GM13977 (cell line): ENCODE data around the gene CCDC32.

ENCODE experiments used
- DNase-seq: peaks from one replicate; pipeline ENCODE4 v3.0.0; 2012; ENCODE audit warnings: low spot score
- CTCF ChIP-seq: IDR thresholded peaks from 2 replicates; pipeline ENCODE4 v1.5.1; 2012; ENCODE audit warnings: mild to moderate bottlenecking, control low read depth; ENCODE audit not compliant: insufficient read depth; ENCODE audit errors: extremely low read depth, missing control alignments
- in situ Hi-C: fragments of 300-500 bp; cut with MboI; formaldehyde crosslinking; loops from one replicate; pipeline ENCODE4 v1.12.0; 2022; ENCODE audit warnings: low sequenced_read_pairs, low pct_unique_long_range_greater_than_20kb, mixed read lengths, inconsistent platforms; ENCODE audit not compliant: unreplicated experiment

The CCDC32 gene

GRCh38 chr15:40564591-40565332 lies at the start of gene CCDC32:
CCDC32 (minus strand) TSS chr15:40565042; CDS start chr15:40563015, 2,027 bp downstream.
- in situ Hi-C loops: no loop called here
- DNase-seq: peak; percentile 97
- TF ChIP-seq CTCF: no peak

- no peak for TF ChIP-seq CTCF
- in situ Hi-C loops: no loop called here
- no peak for DNase-seq
Measured at GRCh38 chr15:40613080-40613479, 48.2 kb upstream of the CCDC32 start.

- in situ Hi-C loops: no loop called here
- no peak for DNase-seq
- TF ChIP-seq CTCF: no peak
Measured at GRCh38 chr15:40603935-40604334, 39.1 kb upstream of the CCDC32 start.

- in situ Hi-C loops: no loop called here
- TF ChIP-seq CTCF: no peak
- DNase-seq: no peak
Measured at GRCh38 chr15:40600956-40601355, 36.1 kb upstream of the CCDC32 start.

- in situ Hi-C loops: no loop called here
- DNase-seq: no peak
- no peak for TF ChIP-seq CTCF
Measured at GRCh38 chr15:40598672-40599071, 33.8 kb upstream of the CCDC32 start.

- no peak for TF ChIP-seq CTCF
- in situ Hi-C loops: no loop called here
- no peak for DNase-seq
Measured at GRCh38 chr15:40598126-40598525, 33.3 kb upstream of the CCDC32 start.

GRCh38 chr15:40597024-40597423 lies 32.2 kb upstream of the CCDC32 start:
- DNase-seq: no peak
- TF ChIP-seq CTCF: no peak
- in situ Hi-C loops: no loop called here
